Activated CD4-positive, alpha-beta memory T cell treated with anti-CD3 and anti-CD28 coated beads, Interleukin-2, amount 10 ng/mL, durations not matched to agents 7 days and 5 days (primary cell): ENCODE data around the gene PPP1R37. TPM values are rescaled to one million over a fixed set of nuclear protein-coding genes. Genes with fewer than 3 reads are reported as not detected.

ENCODE experiments used
- CTCF ChIA-PET: fragments of 350-600 bp; sonication (Branson Sonifier 250); formaldehyde crosslinking; loops from one replicate; lab custom pipeline; 2021; ENCODE audit warnings: antibody characterized with exemption, inconsistent platforms; lab: Charles Lee
- POLR2A ChIA-PET: fragments of 350-600 bp; sonication (Branson Sonifier 250); formaldehyde crosslinking; loops from one replicate; lab custom pipeline; 2021; ENCODE audit warnings: antibody characterized with exemption; lab: Charles Lee
- DNase-seq: peaks from one replicate; pipeline ENCODE4 v3.0.0-alpha.2; 2020
- H3K27ac Mint-ChIP-seq: one replicate; pipeline ENCODE4 v1.8.0; 2021; ENCODE audit warnings: mild to moderate bottlenecking, mixed read lengths
- H3K27me3 Mint-ChIP-seq: one replicate; pipeline ENCODE4 v1.8.0; 2021; ENCODE audit warnings: mixed read lengths
- H3K36me3 Mint-ChIP-seq: one replicate; pipeline ENCODE4 v1.8.0; 2021; ENCODE audit warnings: low read depth, mixed read lengths
- H3K4me1 Mint-ChIP-seq: one replicate; pipeline ENCODE4 v1.8.0; 2021; ENCODE audit warnings: mixed read lengths
- H3K4me3 Mint-ChIP-seq: one replicate; pipeline ENCODE4 v1.8.0; 2021; ENCODE audit warnings: mild to moderate bottlenecking, mixed read lengths
- H3K9me3 Mint-ChIP-seq: one replicate; pipeline ENCODE4 v1.8.0; 2021; ENCODE audit warnings: mixed read lengths
- total RNA-seq, 2 experiments: library from RNA; stranded (reverse); gene quantifications; one replicate each; pipeline ENCODE4 v1.2.3, GENCODE V29; 2021

PPP1R37 gene
- total RNA-seq, 2 experiments from 2014 or later: 16.3 to 16.4 TPM

DNA sequence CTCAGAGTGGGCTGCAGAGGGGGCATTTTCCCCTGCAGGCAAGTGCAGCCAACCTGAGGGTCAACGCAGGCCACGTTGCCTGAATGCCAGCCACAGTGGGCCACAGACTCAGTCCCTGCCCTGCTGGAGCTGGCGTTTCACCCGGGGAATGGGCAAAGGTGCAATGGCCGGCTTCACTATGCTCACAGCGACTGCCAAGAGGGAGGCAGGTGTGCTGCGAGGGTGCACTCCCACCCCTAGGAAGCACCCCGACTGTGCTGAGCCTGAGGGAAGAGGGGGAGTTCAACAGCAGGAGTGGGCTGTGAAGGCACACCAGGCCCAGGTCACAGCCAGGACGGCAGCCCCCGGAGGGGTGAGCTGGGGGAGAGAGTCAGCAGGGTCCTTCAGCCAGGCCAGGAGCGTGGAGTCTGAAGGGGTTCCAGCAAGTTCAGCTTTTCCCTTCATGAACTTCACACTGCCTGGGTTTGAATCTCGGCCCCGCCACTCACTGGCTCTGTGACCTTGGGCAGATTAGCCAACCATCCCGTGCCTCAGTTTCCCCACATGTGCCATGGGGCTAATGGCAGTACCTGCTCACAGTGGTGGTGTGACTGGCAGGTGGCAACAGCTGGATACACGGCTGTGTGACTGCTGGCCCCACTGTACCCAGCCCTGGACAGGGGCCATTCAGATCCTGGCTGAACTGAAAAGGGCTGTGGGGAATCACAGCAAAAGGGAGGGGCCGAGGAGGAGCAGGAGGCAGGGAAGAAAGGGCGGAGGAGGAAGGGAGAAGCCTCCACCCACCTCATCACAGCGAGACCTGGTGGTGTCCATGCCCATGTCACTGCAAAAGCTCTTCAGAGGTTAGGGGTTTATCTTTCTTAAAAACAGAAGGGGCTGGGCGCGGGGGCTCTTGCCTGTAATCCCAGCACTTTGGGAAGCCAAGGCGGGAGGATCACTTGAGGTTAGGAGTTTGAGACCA is 77.4 kb downstream of the PPP1R37 start:
- Mint-ChIP-seq H3K27me3 (no peaks in the 10 kb centered on the region), H3K9me3 (no peaks in the 10 kb centered on the region), H3K36me3 (no peaks in the 10 kb centered on the region), H3K4me1 (peaks cover 61% of the 10 kb centered on the region), H3K27ac (peak overlapping the region; percentile 99), H3K4me3 (peak overlapping the region; percentile 67)
- ChIA-PET CTCF (no interaction called here), POLR2A (interaction anchor here (1.2 to 2.0 kb wide), 7 partner anchors 8 to 132 kb away, joined by 3 to 10 read pairs (median 6); partner anchors contain the start of genes BLOC1S3, CLASRP and TRAPPC6A)
- DNase-seq: no peak

- ChIA-PET POLR2A (interaction anchor here (0.9 to 2.0 kb wide), 10 partner anchors 9 to 132 kb away, joined by 3 to 9 read pairs (median 4); partner anchors contain the start of gene CLASRP), CTCF (interaction anchor here (1.1 kb wide), 1 partner anchor 18 kb away, joined by 3 read pairs; no protein-coding TSS in a partner anchor)
- Mint-ChIP-seq H3K27me3 (no peaks in the 10 kb centered on the region), H3K4me3 (peak overlapping the region; percentile 67), H3K4me1 (peaks cover 65% of the 10 kb centered on the region), H3K9me3 (no peaks in the 10 kb centered on the region), H3K27ac (peak overlapping the region; percentile 99), H3K36me3 (no peaks in the 10 kb centered on the region)
- peak; percentile 75 for DNase-seq
Observed at GRCh38 chr19:45171211-45171623, 78.2 kb downstream of the PPP1R37 start.

GRCh38 chr19:45172173-45172572 is 79.2 kb downstream of the PPP1R37 start:
- Mint-ChIP-seq H3K27me3 (no peaks in the 10 kb centered on the region), H3K4me1 (peaks cover 64% of the 10 kb centered on the region), H3K27ac (peak overlapping the region; percentile 99), H3K9me3 (no peaks in the 10 kb centered on the region), H3K36me3 (no peaks in the 10 kb centered on the region), H3K4me3 (peak overlapping the region; percentile 42)
- peak; percentile 65 for DNase-seq
- CTCF ChIA-PET: interaction anchor here (0.8 to 1.1 kb wide), 4 partner anchors 12 to 81 kb away, joined by 3 read pairs; no protein-coding TSS in a partner anchor
- POLR2A ChIA-PET: interaction anchor here (0.7 to 2.0 kb wide), 9 partner anchors 9 to 133 kb away, joined by 3 to 6 read pairs (median 3); partner anchors contain the start of genes CLASRP and PPP1R37

- H3K4me3 Mint-ChIP-seq: peak overlapping the region; percentile 42
- peak overlapping the region; percentile 99 for H3K27ac Mint-ChIP-seq
- H3K27me3 Mint-ChIP-seq: no peaks in the 10 kb centered on the region
- CTCF ChIA-PET: interaction anchor here (0.8 to 1.1 kb wide), 2 partner anchors 29 to 81 kb away, joined by 3 read pairs; no protein-coding TSS in a partner anchor
- H3K9me3 Mint-ChIP-seq: no peaks in the 10 kb centered on the region
- H3K36me3 Mint-ChIP-seq: no peaks in the 10 kb centered on the region
- POLR2A ChIA-PET: interaction anchor here (0.7 to 2.0 kb wide), 4 partner anchors 15 to 134 kb away, joined by 3 to 6 read pairs (median 4); partner anchors contain the start of genes CLASRP and PPP1R37
- DNase-seq: no peak
- H3K4me1 Mint-ChIP-seq: peaks cover 66% of the 10 kb centered on the region
Observed at GRCh38 chr19:45172611-45173208, 79.7 kb downstream of the PPP1R37 start.

GRCh38 chr19:45173816-45174215 is 80.8 kb downstream of the PPP1R37 start:
- Mint-ChIP-seq H3K36me3 (no peaks in the 10 kb centered on the region), H3K27ac (peak overlapping the region; percentile 5), H3K4me1 (peaks cover 64% of the 10 kb centered on the region), H3K27me3 (no peaks in the 10 kb centered on the region), H3K9me3 (no peaks in the 10 kb centered on the region), H3K4me3 (no peak overlapping the region)
- ChIA-PET CTCF (no interaction called here), POLR2A (no interaction called here)
- DNase-seq: no peak

GRCh38 chr19:45175515-45176345 is 82.8 kb downstream of the PPP1R37 start:
- peaks cover 3% of the 10 kb centered on the region for H3K36me3 Mint-ChIP-seq
- POLR2A ChIA-PET: no interaction called here
- no peak for DNase-seq
- CTCF ChIA-PET: no interaction called here
- H3K27ac Mint-ChIP-seq: peak overlapping the region; percentile 3
- H3K4me1 Mint-ChIP-seq: peaks cover 55% of the 10 kb centered on the region
- peak overlapping the region; percentile 10 for H3K4me3 Mint-ChIP-seq
- no peaks in the 10 kb centered on the region for H3K27me3 Mint-ChIP-seq
- H3K9me3 Mint-ChIP-seq: no peaks in the 10 kb centered on the region

DNA sequence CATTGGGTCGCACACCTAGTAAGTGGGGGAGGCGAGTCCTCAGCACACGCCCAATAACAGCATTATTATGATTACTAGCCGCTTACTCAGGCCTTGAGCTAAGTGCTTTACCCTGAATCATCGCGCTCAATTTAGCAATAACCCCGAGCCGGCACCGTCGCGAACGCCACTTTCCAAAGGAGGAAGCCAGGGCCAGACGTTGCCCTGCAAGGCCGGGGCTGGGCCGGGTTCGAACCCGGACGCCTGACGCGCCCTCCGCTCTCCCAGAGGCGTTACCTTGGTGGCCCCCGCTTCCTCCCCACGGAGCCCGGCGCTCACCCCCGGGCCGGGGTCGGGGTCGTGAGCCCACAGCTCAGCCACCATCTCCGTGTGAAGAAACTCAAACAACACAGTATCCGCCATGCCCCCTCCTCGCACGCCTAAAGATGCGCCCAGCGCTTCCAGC is 84.9 kb downstream of the PPP1R37 start, which contains the start of gene TRAPPC6A:
TSS of gene TRAPPC6A (minus strand) at position 421 of the 445 bp plus-strand sequence. CDS start at position 402, 19 bp downstream.
- no peak for DNase-seq
- Mint-ChIP-seq H3K36me3 (peaks cover 14% of the 10 kb centered on the region), H3K4me1 (peaks cover 50% of the 10 kb centered on the region), H3K4me3 (peak within 1 kb of the TSS; percentile 81), H3K27me3 (no peaks in the 10 kb centered on the region), H3K9me3 (no peaks in the 10 kb centered on the region), H3K27ac (peak within 1 kb of the TSS; percentile 87)
- ChIA-PET POLR2A (interaction anchor here (0.8 to 2.9 kb wide), 16 partner anchors 9 to 468 kb away, joined by 3 to 40 read pairs (median 4); partner anchors contain the start of genes CLASRP, CLPTM1, GEMIN7 and PPP1R37), CTCF (interaction anchor here (0.8 to 1.9 kb wide), 13 partner anchors 8 to 504 kb away, joined by 3 to 14 read pairs (median 4); partner anchors contain the start of genes CLASRP, CLPTM1 and PPP1R37)

DNA sequence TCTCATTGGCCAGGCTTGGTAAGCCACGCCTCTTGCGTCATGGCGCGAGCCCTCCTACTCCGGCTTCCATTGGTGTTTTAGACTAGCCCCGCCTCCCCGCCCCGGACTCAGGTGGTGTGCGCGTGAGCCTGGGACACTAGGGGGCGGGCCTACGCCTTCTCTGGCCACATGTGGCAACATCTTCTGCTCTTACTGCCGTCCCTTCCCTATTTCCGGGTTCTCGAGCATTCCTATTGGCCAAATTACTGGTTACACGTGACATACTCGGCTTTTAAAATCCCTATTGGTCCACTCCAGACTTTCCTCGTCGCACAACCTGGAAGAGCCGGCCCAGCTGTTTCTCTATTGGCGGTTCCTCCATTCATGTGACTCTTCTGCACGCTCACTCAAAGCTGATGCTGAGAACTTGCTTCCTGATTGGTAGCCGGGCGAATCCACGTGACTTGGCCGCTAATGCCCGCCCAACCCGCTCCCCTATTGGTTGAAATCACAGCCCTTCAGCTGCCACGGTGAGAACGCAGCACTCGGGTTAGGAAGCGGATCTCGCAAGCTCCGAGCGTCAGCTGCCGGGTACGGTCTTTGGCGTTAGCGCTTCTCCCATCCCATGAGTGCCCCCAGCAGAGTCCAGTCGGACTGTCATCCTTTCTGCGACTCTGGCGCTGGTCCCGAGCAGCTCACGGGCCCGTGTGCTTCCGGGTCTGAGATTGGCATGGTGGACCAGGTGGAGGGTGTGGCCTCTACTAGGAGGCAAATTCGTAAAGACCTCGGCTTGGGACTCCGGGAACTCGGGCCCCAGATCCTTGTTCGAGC is 85.5 kb downstream of the PPP1R37 start, which contains the start of gene BLOC1S3:
TSS of gene BLOC1S3 (plus strand) at position 523 of the 810 bp plus-strand sequence. CDS start 513 bp downstream, outside the sequence.
- CTCF ChIA-PET: interaction anchor here (0.7 to 1.9 kb wide), 16 partner anchors 8 to 503 kb away, joined by 3 to 14 read pairs (median 4); partner anchors contain the start of genes CLASRP, CLPTM1 and PPP1R37

GRCh38 chr19:45179072-45179891 is 86.3 kb downstream of the PPP1R37 start:
- ChIA-PET CTCF (interaction anchor here (0.7 to 1.9 kb wide), 10 partner anchors 8 to 300 kb away, joined by 3 to 14 read pairs (median 4); partner anchors contain the start of genes CLPTM1 and PPP1R37), POLR2A (interaction anchor here (0.8 to 2.9 kb wide), 10 partner anchors 10 to 463 kb away, joined by 3 to 40 read pairs (median 9); partner anchors contain the start of genes CLASRP, GEMIN7, PPP1R37 and ZNF296)
- Mint-ChIP-seq H3K4me1 (peaks cover 40% of the 10 kb centered on the region), H3K27ac (peak overlapping the region; percentile 87), H3K36me3 (peaks cover 14% of the 10 kb centered on the region), H3K9me3 (no peaks in the 10 kb centered on the region), H3K27me3 (no peaks in the 10 kb centered on the region), H3K4me3 (peak overlapping the region; percentile 81)
- DNase-seq: peak; percentile 55

More for the DNA sequence above, 85.5 kb downstream of the PPP1R37 start, which contains the start of gene BLOC1S3:
- Mint-ChIP-seq H3K4me1 (peaks cover 46% of the 10 kb centered on the region), H3K36me3 (peaks cover 14% of the 10 kb centered on the region), H3K27me3 (no peaks in the 10 kb centered on the region), H3K4me3 (peak within 1 kb of the TSS; percentile 81), H3K9me3 (no peaks in the 10 kb centered on the region), H3K27ac (peak within 1 kb of the TSS; percentile 87)
- peak; percentile 100 for DNase-seq
- POLR2A ChIA-PET: interaction anchor here (0.6 to 2.9 kb wide), 19 partner anchors 8 to 467 kb away, joined by 3 to 40 read pairs (median 5); partner anchors contain the start of genes CLASRP, CLPTM1, GEMIN7 and PPP1R37

- ChIA-PET CTCF (no interaction called here), POLR2A (interaction anchor here (0.8 to 2.9 kb wide), 8 partner anchors 8 to 190 kb away, joined by 3 to 40 read pairs (median 14); partner anchors contain the start of genes CLASRP, GEMIN7, PPP1R37 and ZNF296)
- Mint-ChIP-seq H3K4me1 (peaks cover 40% of the 10 kb centered on the region), H3K9me3 (no peaks in the 10 kb centered on the region), H3K36me3 (peaks cover 14% of the 10 kb centered on the region), H3K27me3 (no peaks in the 10 kb centered on the region), H3K27ac (peak overlapping the region; percentile 44), H3K4me3 (peak overlapping the region; percentile 73)
- DNase-seq: no peak
Observed at GRCh38 chr19:45179892-45180370, 87.0 kb downstream of the PPP1R37 start.
